ENCODE measurements around the gene MCOLN2.

DNA sequence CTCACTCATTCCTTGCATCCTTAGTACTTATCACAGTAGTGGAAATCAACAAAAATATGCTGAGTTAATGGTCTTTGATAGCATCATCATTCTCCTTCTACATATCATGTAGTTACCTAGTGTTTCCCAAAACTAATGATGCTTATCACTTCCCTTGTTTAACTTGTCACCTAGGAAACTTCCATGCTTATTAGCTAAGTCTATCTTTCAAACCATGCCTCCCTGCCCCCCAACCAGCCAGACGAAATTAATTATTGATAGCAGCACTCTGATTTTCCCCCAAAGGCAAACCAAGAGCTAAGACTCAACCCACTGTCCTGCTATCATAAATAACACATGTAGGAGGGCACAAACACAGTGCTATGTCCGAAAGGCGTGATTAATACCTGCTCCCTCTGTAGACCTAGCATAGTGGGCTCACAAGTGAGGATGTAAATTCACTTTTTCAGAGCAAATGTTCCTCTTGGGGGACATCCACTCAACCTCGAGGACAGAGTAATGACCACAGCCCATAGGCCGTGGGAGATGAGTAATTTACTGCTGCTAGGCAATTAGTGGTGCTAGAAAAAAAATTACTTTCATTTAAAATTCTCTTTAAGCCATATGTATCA lies 78.1 kb downstream of the MCOLN2 start:
- TF ChIP-seq, protein P1, sequence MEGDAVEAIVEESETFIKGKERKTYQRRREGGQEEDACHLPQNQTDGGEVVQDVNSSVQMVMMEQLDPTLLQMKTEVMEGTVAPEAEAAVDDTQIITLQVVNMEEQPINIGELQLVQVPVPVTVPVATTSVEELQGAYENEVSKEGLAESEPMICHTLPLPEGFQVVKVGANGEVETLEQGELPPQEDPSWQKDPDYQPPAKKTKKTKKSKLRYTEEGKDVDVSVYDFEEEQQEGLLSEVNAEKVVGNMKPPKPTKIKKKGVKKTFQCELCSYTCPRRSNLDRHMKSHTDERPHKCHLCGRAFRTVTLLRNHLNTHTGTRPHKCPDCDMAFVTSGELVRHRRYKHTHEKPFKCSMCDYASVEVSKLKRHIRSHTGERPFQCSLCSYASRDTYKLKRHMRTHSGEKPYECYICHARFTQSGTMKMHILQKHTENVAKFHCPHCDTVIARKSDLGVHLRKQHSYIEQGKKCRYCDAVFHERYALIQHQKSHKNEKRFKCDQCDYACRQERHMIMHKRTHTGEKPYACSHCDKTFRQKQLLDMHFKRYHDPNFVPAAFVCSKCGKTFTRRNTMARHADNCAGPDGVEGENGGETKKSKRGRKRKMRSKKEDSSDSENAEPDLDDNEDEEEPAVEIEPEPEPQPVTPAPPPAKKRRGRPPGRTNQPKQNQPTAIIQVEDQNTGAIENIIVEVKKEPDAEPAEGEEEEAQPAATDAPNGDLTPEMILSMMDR (IDR thresholded peaks at IDR 0.05; ENCODE audit: low read depth, low read length, poor library complexity, severe bottlenecking) = no peak
- TF ChIP-seq EZH2phosphoT487 (IDR thresholded peaks at IDR 0.05; ENCODE audit: borderline replicate concordance, low read length) = no peak
